GM12891 (cell line): Measurements from ENCODE around the gene FZD2.

Experiments used
- POLR2A ChIP-seq: IDR thresholded peaks from 2 replicates; pipeline ENCODE4 v1.6.1; 2011; ENCODE audit warnings: low read depth, low read length, control low read depth
- POLR2AphosphoS5 ChIP-seq: IDR thresholded peaks from 2 replicates; pipeline ENCODE4 v1.6.1; 2011; ENCODE audit warnings: low read depth, low read length, control low read depth

DNA sequence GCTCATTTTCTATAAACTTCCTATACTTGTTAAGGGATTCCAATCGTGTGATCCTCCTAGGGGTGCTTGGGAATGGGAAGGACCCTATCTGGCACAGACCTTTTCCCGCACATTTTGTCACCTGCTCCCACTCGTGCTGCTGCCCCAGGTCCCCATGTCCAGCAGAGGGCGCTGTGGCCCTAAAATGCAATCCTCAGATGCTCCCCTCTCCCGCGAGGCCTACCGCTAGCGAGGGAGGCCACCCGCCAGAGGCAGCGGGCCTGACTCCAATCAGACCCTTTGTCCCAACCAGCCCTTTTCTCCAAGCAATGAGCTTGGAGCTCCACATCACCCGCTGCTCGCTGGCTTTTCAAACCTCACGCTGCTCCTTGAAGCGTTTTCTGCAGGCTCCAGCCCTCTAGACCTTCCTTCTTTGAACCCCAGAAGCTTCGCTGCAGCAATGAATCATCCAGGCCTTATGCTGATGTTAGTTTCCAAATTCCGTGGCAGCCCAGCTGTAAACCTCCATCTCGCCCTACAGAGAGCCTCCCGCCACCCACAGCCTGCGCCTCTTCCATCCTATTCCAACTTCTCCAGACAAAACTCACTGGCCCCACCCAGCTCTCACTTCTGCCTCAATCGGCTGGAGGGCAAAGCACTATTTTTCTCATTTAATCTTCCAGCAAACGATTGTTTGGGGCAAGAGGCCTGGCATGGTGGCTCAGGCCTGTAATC is 23.6 kb upstream of the FZD2 start:
- TF ChIP-seq POLR2AphosphoS5: no peak
- TF ChIP-seq POLR2A: no peak
